Ecto neural progenitor cell (in vitro differentiated cells): Measurements from ENCODE around the gene ZBTB45.
A peak's percentile ranks its signal among the peaks of the same experiment; 100 is the strongest.

Source experiments
- DNase-seq: peaks from one replicate; pipeline ENCODE4 v3.0.0-alpha.2; 2018; ENCODE audit warnings: low spot score

Gene ZBTB45

GRCh38 chr19:58538257-58539168 is 18.9 kb upstream of the ZBTB45 start:
- peak; percentile 88 for DNase-seq

- DNase-seq = no peak
These were observed 17.5 kb upstream of the ZBTB45 start for GRCh38 chr19:58536852-58537798.

- DNase-seq = no peak
These were observed 16.2 kb upstream of the ZBTB45 start for GRCh38 chr19:58535857-58536256.

- no peak for DNase-seq
These were observed 11.6 kb upstream of the ZBTB45 start for GRCh38 chr19:58531034-58531840.

GRCh38 chr19:58529405-58529804 is 9.8 kb upstream of the ZBTB45 start:
- no peak for DNase-seq

GRCh38 chr19:58522709-58523108 is 3.1 kb upstream of the ZBTB45 start:
- DNase-seq = no peak

GRCh38 chr19:58521651-58522050 is 2.0 kb upstream of the ZBTB45 start:
- DNase-seq = no peak

- no peak for DNase-seq
These were observed 618 bp upstream of the ZBTB45 start for GRCh38 chr19:58520257-58520599.

GRCh38 chr19:58519087-58519354 is 589 bp downstream of the ZBTB45 start:
- peak; percentile 80 for DNase-seq

GRCh38 chr19:58518256-58519086 is 1.1 kb downstream of the ZBTB45 start:
- no peak for DNase-seq

GRCh38 chr19:58516964-58517833 is 2.4 kb downstream of the ZBTB45 start:
- no peak for DNase-seq

GRCh38 chr19:58516246-58516836 is 3.3 kb downstream of the ZBTB45 start:
- DNase-seq = no peak

GRCh38 chr19:58515259-58515658 is 4.4 kb downstream of the ZBTB45 start:
- no peak for DNase-seq

- no peak for DNase-seq
These were observed 5.0 kb downstream of the ZBTB45 start for GRCh38 chr19:58514564-58515022.

- DNase-seq = peak; percentile 95
These were observed 5.7 kb downstream of the ZBTB45 start for GRCh38 chr19:58513694-58514563.

GRCh38 chr19:58513213-58513693 is 6.4 kb downstream of the ZBTB45 start:
- DNase-seq = no peak

- DNase-seq = no peak
These were observed 8.0 kb downstream of the ZBTB45 start, which contains the start of gene SLC27A5 for GRCh38 chr19:58511353-58512208. SLC27A5 (minus strand) TSS chr19:58511992; CDS start chr19:58511955, 37 bp downstream.
